ENCODE results near the gene PTEN. TPM values are rescaled to one million over a fixed set of nuclear protein-coding genes. Genes with fewer than 3 reads are reported as not detected.
A peak's percentile ranks its signal among the peaks of the same experiment; 100 is the strongest.

The PTEN gene
- polyA plus RNA-seq, 6 donors from 2014 or later = 34.1 to 53.4 (median 46.7) TPM

DNA sequence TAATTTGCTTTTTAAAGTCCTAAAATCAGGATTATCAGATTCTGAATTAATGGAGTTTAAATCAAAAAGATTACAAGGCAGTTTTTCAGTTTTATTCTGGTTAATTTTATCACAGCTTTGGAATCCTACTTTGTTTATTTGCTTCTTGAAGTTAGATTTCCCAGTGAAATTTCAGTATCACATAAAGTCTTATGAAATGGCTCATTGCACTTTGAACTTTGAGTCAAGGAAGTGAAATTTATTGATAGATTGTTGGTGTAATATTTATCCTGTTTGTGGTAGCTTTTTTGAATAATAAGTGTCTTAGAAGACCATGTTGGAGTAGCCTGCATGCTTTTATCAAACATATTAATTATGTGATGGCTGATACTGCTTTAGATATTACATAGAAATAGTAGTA, 92.6 kb downstream of the PTEN start:
- Mint-ChIP-seq H3K27me3 (no peaks in the 10 kb centered on the region), H3K27ac (peak overlapping the region in 2 of 6 donors; percentile 6 to 56), H3K9me3 (no peaks in the 10 kb centered on the region), H3K4me1 (peaks cover 9 to 28% (median 12%) of the 10 kb centered on the region in 3 donors), H3K36me3 (peaks cover 12% of the 10 kb centered on the region in 2 donors), H3K4me3 (no peak overlapping the region)
- ATAC-seq (ENCODE audit: low read depth in 2 of 2) (no peak), DNase-seq (no peak)

DNA sequence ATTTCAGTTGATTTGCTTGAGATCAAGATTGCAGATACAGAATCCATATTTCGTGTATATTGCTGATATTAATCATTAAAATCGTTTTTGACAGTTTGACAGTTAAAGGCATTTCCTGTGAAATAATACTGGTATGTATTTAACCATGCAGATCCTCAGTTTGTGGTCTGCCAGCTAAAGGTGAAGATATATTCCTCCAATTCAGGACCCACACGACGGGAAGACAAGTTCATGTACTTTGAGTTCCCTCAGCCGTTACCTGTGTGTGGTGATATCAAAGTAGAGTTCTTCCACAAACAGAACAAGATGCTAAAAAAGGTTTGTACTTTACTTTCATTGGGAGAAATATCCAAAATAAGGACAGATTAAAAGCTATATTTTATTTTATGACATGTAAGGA, 94.3 kb downstream of the PTEN start:
- H3K36me3 Mint-ChIP-seq = peaks cover 18 to 20% of the 10 kb centered on the region in 2 donors
- H3K27ac Mint-ChIP-seq = peak overlapping the region in 1 of 6 donors; percentile 36
- no peaks in the 10 kb centered on the region for H3K9me3 Mint-ChIP-seq
- peaks cover 8 to 32% (median 12%) of the 10 kb centered on the region in 3 donors for H3K4me1 Mint-ChIP-seq
- no peak overlapping the region for H3K4me3 Mint-ChIP-seq
- ATAC-seq (ENCODE audit: low read depth in 2 of 2) (no peak), DNase-seq (no peak)
- no peaks in the 10 kb centered on the region for H3K27me3 Mint-ChIP-seq

DNA sequence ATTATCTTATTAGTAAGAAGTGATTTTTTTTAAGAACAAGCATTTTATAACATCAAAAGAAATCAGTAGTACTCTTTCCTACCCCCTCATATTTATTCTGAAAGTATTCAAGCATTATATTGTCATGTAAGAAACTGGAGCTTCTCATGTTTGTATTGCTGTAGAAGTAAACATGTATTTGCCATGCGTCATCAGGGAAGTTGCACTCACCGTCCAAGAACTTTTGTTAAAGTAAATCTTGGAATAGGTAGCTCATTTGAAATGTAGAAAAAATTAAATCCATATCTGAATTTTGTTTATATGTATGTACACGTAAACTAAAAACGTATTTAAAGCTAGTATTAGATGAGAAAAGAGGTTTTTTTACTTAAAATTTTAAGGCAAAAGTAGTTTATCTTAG, 96.8 kb downstream of the PTEN start:
- DNase-seq (no peak), ATAC-seq (ENCODE audit: low read depth in 2 of 2) (no peak)
- Mint-ChIP-seq H3K4me1 (peaks cover 0 to 28% (median 5%) of the 10 kb centered on the region in 3 donors), H3K27ac (peak overlapping the region in 1 of 6 donors; percentile 53), H3K36me3 (peaks cover 23 to 25% of the 10 kb centered on the region in 2 donors), H3K27me3 (no peaks in the 10 kb centered on the region), H3K9me3 (no peaks in the 10 kb centered on the region), H3K4me3 (no peak overlapping the region)

DNA sequence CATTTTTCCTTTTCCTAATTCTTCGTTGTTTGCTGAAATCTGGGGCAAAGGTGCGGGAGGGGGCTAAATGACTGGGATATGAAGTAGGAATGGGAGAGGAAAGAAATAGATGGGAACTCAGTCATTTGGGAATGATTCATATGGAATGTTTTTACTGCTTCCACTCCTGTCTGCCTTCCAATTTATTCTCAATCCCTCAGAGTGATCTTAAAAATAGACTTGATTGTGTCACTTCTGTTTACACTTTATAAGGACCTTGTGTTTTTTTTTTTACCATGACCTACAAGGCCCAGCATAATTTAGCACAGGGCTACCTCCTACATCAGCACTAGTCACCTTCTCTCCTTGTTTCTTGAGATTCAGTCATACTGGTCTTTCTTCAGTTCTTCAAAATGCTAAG, 97.9 kb downstream of the PTEN start:
- ATAC-seq (ENCODE audit: low read depth in 2 of 2) (no peak), DNase-seq (no peak)
- H3K36me3 Mint-ChIP-seq = peaks cover 25 to 27% of the 10 kb centered on the region in 2 donors
- peak overlapping the region in 5 of 6 donors; percentile 12 to 89 (median 67) for H3K27ac Mint-ChIP-seq
- no peak overlapping the region for H3K4me3 Mint-ChIP-seq
- peaks cover 0 to 21% (median 0%) of the 10 kb centered on the region in 3 donors for H3K4me1 Mint-ChIP-seq
- no peaks in the 10 kb centered on the region for H3K9me3 Mint-ChIP-seq
- H3K27me3 Mint-ChIP-seq = no peaks in the 10 kb centered on the region

DNA sequence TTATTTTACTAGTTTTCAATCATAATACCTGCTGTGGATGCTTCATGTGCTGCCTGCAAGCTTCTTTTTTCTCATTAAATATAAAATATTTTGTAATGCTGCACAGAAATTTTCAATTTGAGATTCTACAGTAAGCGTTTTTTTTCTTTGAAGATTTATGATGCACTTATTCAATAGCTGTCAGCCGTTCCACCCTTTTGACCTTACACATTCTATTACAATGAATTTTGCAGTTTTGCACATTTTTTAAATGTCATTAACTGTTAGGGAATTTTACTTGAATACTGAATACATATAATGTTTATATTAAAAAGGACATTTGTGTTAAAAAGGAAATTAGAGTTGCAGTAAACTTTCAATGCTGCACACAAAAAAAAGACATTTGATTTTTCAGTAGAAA, 103.0 kb downstream of the PTEN start:
- Mint-ChIP-seq H3K4me1 (peaks cover 0 to 20% (median 4%) of the 10 kb centered on the region in 3 donors), H3K9me3 (no peaks in the 10 kb centered on the region), H3K4me3 (no peak overlapping the region), H3K27ac (no peak overlapping the region), H3K36me3 (peaks cover 16 to 21% of the 10 kb centered on the region in 2 donors), H3K27me3 (no peaks in the 10 kb centered on the region)
- DNase-seq (no peak), ATAC-seq (ENCODE audit: low read depth in 2 of 2) (no peak)

DNA sequence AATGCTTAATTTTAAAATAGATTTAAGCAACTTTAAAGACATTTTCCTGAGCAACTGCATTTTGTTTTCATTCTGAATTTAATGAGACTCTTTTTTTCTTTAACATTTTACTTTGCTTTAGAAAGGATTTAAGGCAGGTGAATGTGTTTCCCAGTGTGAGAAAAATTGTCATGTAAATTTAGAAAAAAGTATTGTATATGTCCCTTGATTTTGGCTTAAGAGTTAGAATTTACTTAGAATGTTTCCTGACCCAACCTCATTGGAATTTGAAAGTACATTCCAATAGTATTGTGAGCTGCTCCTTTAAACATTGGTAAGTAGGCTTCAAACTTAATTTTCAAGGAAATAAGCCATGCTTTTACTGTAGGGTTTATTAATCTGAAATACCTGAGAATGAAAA, 110.2 kb downstream of the PTEN start:
- Mint-ChIP-seq H3K27ac (peak overlapping the region in 1 of 6 donors; percentile 56), H3K27me3 (no peaks in the 10 kb centered on the region), H3K4me3 (no peak overlapping the region), H3K4me1 (peaks cover 14 to 39% (median 20%) of the 10 kb centered on the region in 3 donors), H3K9me3 (peaks cover 0 to 4% (median 0%) of the 10 kb centered on the region in 7 donors), H3K36me3 (no peaks in the 10 kb centered on the region)
- DNase-seq (no peak), ATAC-seq (ENCODE audit: low read depth in 2 of 2) (no peak)

DNA sequence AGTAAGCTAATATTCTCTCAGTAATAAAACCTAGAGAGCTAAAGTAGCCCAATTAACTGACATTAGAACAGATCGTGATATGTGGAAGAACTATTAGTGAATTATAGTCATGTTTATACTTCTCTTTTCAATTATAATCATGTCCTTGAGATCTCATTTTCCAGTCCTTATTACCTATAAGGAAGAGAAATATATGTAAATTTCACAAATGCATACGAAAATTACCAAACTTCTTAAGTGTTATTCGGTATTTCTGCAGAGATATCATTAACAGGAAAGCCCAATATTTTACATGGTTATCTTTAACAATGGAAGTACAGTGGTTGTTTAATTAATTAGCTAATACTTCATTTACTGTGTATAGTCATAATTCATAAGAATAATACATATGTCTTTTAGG, 110.7 kb downstream of the PTEN start:
- no peak for ATAC-seq (ENCODE audit: low read depth in 2 of 2)
- Mint-ChIP-seq H3K27ac (no peak overlapping the region), H3K9me3 (peaks cover 0 to 4% (median 0%) of the 10 kb centered on the region in 7 donors), H3K27me3 (no peaks in the 10 kb centered on the region), H3K36me3 (no peaks in the 10 kb centered on the region), H3K4me3 (no peak overlapping the region), H3K4me1 (peaks cover 14 to 39% (median 20%) of the 10 kb centered on the region in 3 donors)
- no peak for DNase-seq

DNA sequence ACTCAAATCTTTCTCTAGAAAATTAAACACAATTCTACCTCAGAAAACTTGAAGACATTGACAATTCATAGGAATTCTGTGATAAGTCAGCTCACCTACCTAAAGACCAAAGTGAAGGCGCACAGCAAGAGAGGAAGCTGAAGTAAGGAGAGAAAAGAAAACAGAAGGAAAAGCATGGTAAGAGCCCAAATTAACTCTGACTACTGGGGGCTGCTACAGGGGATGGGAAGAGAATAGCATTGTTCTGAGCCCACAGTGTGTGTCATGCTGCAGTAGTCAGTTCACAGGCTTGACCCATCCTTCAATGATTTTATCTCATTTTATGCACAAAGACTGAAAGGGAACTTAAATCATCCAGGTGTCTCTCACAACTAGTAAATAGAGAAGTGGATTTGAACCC, 111.3 kb downstream of the PTEN start:
- DNase-seq (no peak), ATAC-seq (ENCODE audit: low read depth in 2 of 2) (peak in 1 of 2 donors; percentile 27)
- Mint-ChIP-seq H3K4me3 (peak overlapping the region in 1 of 8 donors; percentile 55), H3K9me3 (peaks cover 0 to 4% (median 0%) of the 10 kb centered on the region in 7 donors), H3K27ac (peak overlapping the region in 3 of 6 donors; percentile 5 to 55 (median 24)), H3K27me3 (no peaks in the 10 kb centered on the region), H3K36me3 (no peaks in the 10 kb centered on the region), H3K4me1 (peaks cover 14 to 39% (median 20%) of the 10 kb centered on the region in 3 donors)

DNA sequence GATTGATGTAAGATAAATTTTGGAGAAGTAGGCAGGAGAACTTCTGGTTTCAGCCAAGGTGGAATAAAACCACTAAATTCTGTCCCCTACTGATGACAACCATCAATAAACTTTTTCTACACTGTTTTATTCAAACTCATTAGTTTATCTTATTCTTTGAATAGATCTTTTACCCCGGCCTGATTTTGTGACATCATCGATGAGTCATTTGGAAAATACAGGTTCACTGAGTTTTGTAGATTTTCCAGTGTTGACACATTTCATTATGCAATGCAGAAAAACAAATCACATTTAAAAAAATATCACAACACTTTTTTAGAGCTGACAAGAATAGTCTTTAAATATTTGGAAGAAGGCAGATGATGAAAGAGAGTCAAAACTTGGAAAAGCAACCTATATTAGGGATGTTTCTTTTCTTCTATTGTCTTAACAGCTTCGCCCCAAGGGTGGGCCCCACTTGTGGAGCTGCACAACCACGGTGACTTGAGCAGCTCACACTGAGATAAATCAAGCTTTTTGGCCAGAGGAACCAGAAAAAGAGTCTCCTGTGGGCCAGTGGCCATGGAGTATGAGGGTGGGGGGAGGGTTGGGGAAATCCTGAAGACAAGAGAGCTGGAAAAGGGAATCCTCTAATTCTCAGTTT, 112.8 kb downstream of the PTEN start:
- Mint-ChIP-seq H3K4me3 (no peak overlapping the region), H3K36me3 (no peaks in the 10 kb centered on the region), H3K27ac (no peak overlapping the region), H3K27me3 (no peaks in the 10 kb centered on the region), H3K4me1 (peaks cover 15 to 32% (median 20%) of the 10 kb centered on the region in 3 donors), H3K9me3 (peaks cover 0 to 4% (median 0%) of the 10 kb centered on the region in 7 donors)
- no peak for ATAC-seq (ENCODE audit: low read depth in 2 of 2)
- DNase-seq = no peak

DNA sequence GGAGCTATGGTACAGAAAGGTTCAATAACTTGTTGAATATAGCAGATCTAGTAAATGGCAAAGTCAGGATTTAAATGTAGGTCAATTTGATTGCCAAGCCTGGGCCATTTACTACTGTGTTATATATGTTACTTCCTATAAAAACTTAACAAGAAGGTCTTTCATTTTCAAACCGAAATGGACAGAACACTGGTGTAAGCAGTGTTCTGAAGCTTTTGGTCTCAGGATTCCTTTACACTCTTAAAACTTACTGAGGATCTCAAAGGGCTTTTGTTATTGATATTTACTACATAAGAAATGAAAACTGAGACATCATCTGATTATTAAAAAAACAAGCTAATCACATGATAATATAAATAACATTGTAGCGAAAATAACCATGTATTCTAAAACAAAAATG, 114.7 kb downstream of the PTEN start:
- ATAC-seq (ENCODE audit: low read depth in 2 of 2) (no peak), DNase-seq (no peak)
- Mint-ChIP-seq H3K4me3 (no peak overlapping the region), H3K4me1 (peaks cover 13 to 27% (median 20%) of the 10 kb centered on the region in 3 donors), H3K9me3 (no peaks in the 10 kb centered on the region), H3K27me3 (no peaks in the 10 kb centered on the region), H3K36me3 (peaks cover under 1 to 2% of the 10 kb centered on the region in 2 donors), H3K27ac (no peak overlapping the region)

DNA sequence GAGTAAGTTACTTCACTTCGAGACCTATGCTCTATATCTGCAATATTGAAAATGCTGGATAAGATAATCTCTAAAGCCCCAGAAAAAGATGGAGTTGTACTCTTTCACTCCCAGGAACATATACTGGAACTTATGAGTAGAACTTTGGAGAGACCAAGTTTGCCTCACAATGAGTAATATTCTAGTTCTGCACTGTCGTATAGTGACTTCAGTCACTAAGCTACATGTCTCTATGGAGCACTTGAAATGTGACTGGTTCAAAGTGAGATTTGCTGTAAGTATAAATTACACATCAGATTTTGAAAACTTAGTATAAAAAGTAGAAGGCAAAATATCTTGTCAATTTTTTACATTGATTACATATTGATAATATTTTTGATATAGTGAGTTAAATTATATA, 116.4 kb downstream of the PTEN start:
- Mint-ChIP-seq H3K36me3 (peaks cover 5 to 9% of the 10 kb centered on the region in 2 donors), H3K4me3 (no peak overlapping the region), H3K4me1 (peaks cover 19 to 31% (median 28%) of the 10 kb centered on the region in 3 donors), H3K9me3 (no peaks in the 10 kb centered on the region), H3K27me3 (no peaks in the 10 kb centered on the region), H3K27ac (no peak overlapping the region)
- DNase-seq (no peak), ATAC-seq (ENCODE audit: low read depth in 2 of 2) (no peak)

DNA sequence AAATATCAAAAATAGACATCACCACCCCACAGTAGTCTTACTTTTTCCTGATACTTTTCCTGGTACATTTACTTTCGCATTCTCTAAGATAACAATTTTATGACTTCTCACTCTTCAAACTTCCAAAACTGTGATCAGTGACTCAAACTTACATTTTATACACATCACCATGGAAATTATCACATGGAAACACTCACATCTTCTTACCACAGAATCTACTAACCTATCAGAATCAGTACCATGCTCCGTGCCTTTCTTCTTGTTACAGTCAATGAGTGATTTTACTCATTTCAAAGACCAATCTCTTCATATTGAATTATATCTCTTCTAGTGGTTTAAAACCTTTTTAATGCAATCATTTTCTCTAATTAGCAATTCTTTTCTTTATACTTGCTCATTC, 120.3 kb downstream of the PTEN start:
- no peak for ATAC-seq (ENCODE audit: low read depth in 2 of 2)
- H3K4me3 Mint-ChIP-seq = no peak overlapping the region
- H3K36me3 Mint-ChIP-seq = peaks cover 5 to 9% of the 10 kb centered on the region in 2 donors
- H3K27me3 Mint-ChIP-seq = no peaks in the 10 kb centered on the region
- H3K9me3 Mint-ChIP-seq = peaks cover 0 to 2% (median 0%) of the 10 kb centered on the region in 7 donors
- H3K4me1 Mint-ChIP-seq = peaks cover 9 to 14% (median 12%) of the 10 kb centered on the region in 3 donors
- no peak for DNase-seq
- H3K27ac Mint-ChIP-seq = peak overlapping the region in 3 of 6 donors; percentile 3 to 91 (median 41)

DNA sequence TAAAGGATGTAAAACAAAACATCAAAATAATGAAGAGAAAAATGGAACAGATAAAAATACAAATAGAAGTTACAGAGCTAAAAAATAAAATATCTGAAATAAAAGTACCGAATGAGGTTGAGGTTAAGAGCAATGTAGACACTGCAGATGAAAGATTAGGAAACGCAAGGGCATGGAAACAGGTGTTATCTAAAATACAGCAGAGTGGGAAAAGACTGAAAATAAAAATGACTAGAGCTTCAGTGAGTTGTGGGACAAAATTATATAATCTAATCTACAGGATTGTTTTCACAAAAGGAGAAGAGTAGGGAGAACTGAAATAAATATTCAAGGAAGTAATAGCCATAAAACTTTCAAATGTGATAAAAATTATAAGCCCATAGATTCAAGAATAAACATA, 123.8 kb downstream of the PTEN start:
- H3K27ac Mint-ChIP-seq = peak overlapping the region in 2 of 6 donors; percentile 60 to 67
- H3K4me3 Mint-ChIP-seq = no peak overlapping the region
- DNase-seq = no peak
- peaks cover 0 to 2% (median 0%) of the 10 kb centered on the region in 7 donors for H3K9me3 Mint-ChIP-seq
- ATAC-seq (ENCODE audit: low read depth in 2 of 2) = no peak
- H3K4me1 Mint-ChIP-seq = peaks cover 9 to 12% (median 10%) of the 10 kb centered on the region in 3 donors
- H3K36me3 Mint-ChIP-seq = peaks cover 5 to 9% of the 10 kb centered on the region in 2 donors
- no peaks in the 10 kb centered on the region for H3K27me3 Mint-ChIP-seq

DNA sequence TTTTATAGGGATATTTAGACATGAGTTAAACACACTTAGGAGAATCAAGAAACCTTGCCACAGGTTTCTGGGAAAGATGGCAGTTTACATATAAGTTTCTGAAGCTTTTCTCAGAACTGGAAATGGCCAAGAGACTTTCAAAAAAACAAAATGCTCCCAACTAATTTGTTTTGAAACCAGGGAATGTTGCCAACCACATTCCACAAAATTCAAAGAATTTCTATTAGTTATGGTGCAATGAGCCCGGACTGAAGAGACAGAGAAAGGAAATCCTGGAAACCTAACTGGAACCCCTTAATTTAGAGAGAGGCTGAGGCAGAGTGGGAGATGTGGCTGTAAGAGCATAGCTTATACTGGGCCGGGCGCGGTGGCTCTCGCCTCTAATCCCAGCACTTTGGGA, 128.5 kb downstream of the PTEN start:
- Mint-ChIP-seq H3K36me3 (no peaks in the 10 kb centered on the region), H3K27me3 (no peaks in the 10 kb centered on the region), H3K4me1 (peaks cover 9 to 15% (median 11%) of the 10 kb centered on the region in 3 donors), H3K27ac (peak overlapping the region in 1 of 6 donors; percentile 63), H3K9me3 (no peaks in the 10 kb centered on the region), H3K4me3 (no peak overlapping the region)
- no peak for ATAC-seq (ENCODE audit: low read depth in 2 of 2)
- no peak for DNase-seq
